HepG2 (cell line): ENCODE measurements around the gene KLF16. TPM values are rescaled to one million over a fixed set of nuclear protein-coding genes. Genes with fewer than 3 reads are reported as not detected.

ENCODE experiments used
- ESRRA ChIP-seq: sonication (generic); formaldehyde crosslinking; IDR thresholded peaks from 2 replicates; pipeline ENCODE4 v1.5.1; 2020; ENCODE audit warnings: mild to moderate bottlenecking, low read depth, missing genetic modification reagents
- GATA4 ChIP-seq: sonication (generic); IDR thresholded peaks from 2 replicates; pipeline ENCODE4 v1.6.1; 2016; ENCODE audit warnings: antibody characterized with exemption, low read depth, borderline replicate concordance
- MTF1 ChIP-seq: sonication (generic); formaldehyde crosslinking; IDR thresholded peaks from 2 replicates; pipeline ENCODE4 v1.5.0; 2020; ENCODE audit warnings: missing genetic modification reagents
- POLR2AphosphoS5 ChIP-seq: IDR thresholded peaks from 2 replicates; pipeline ENCODE4 v1.6.1; 2012; ENCODE audit warnings: low read depth, low read length
- SMAD3 ChIP-seq: sonication (generic); formaldehyde crosslinking; IDR thresholded peaks from 2 replicates; pipeline ENCODE4 v1.4.0; 2020; ENCODE audit warnings: missing genetic modification reagents
- SMYD3 ChIP-seq: sonication (generic); formaldehyde crosslinking; IDR thresholded peaks from 2 replicates; pipeline ENCODE4 v1.8.1; 2023; ENCODE audit warnings: mild to moderate bottlenecking, missing genetic modification reagents
- XRCC5 ChIP-seq: fragments of 200-400 bp; formaldehyde crosslinking; optimal IDR thresholded peaks from 2 replicates; pipeline ENCODE3; 2017; ENCODE audit warnings: mild to moderate bottlenecking, low read length
- ZNF12 ChIP-seq: sonication (generic); formaldehyde crosslinking; IDR thresholded peaks from 2 replicates; pipeline ENCODE4 v1.5.0; 2020; ENCODE audit warnings: missing genetic modification reagents
- ZNF234 ChIP-seq: sonication (generic); formaldehyde crosslinking; conservative IDR thresholded peaks from 2 replicates; pipeline ENCODE4 v1.5.1; 2020; ENCODE audit warnings: mild to moderate bottlenecking, missing genetic modification reagents
- ZNF30 ChIP-seq: sonication (generic); formaldehyde crosslinking; IDR thresholded peaks from 2 replicates; pipeline ENCODE4 v1.5.0; 2020; ENCODE audit warnings: mild to moderate bottlenecking, missing genetic modification reagents
- ZNF564 ChIP-seq: sonication (generic); formaldehyde crosslinking; IDR thresholded peaks from 2 replicates; pipeline ENCODE4 v1.8.1; 2023; ENCODE audit warnings: mild to moderate bottlenecking, missing genetic modification reagents
- ZSCAN25 ChIP-seq: sonication (generic); formaldehyde crosslinking; IDR thresholded peaks from 2 replicates; pipeline ENCODE4 v1.8.0; 2022; ENCODE audit warnings: mild to moderate bottlenecking, missing genetic modification reagents
- polyA plus RNA-seq, 8 experiments: library from polyadenylated mRNA; depleted of rRNA in 3 of 8; stranded (reverse) in 7 of 8; unstranded in 1 of 8; fragments of >200 nt; fragmentation: Illumina TruSeq in 4 of 8; extraction: Trizol in 4 of 8; gene quantifications; 2 replicates each; pipeline versions ENCODE4 v1.2.1 to v1.2.3, GENCODE V29; 2011 to 2016; ENCODE audit warnings: low read depth in 4 of 8, missing spikeins in 1 of 8, mixed read lengths in 1 of 8; ENCODE audit not compliant: insufficient read depth in 1 of 8
- total RNA-seq, 5 experiments: library from RNA; depleted of rRNA; stranded (reverse); fragments of >200 nt; fragmentation: Illumina TruSeq; extraction: Trizol; gene quantifications; 2 replicates each; pipeline ENCODE4 v1.2.3, GENCODE V29; 2016; ENCODE audit warnings: low read depth in 1 of 5
- TF ChIP-seq, protein P1 (sequence below): sonication (generic); formaldehyde crosslinking; IDR thresholded peaks from 2 replicates; pipeline ENCODE4 v1.5.0; 2020; ENCODE audit warnings: mild to moderate bottlenecking, low read depth, missing genetic modification reagents, borderline replicate concordance
- TF ChIP-seq, protein P2 (sequence below): sonication (generic); formaldehyde crosslinking; IDR thresholded peaks from 2 replicates; pipeline ENCODE4 v1.5.0; 2020; ENCODE audit warnings: missing genetic modification reagents
- TF ChIP-seq, protein P3 (sequence below): sonication (generic); formaldehyde crosslinking; IDR thresholded peaks from 2 replicates; pipeline ENCODE4 v1.5.0; 2020; ENCODE audit warnings: mild to moderate bottlenecking, missing genetic modification reagents, borderline replicate concordance
- TF ChIP-seq, protein P4 (sequence below): sonication (generic); formaldehyde crosslinking; IDR thresholded peaks from 2 replicates; pipeline ENCODE4 v1.4.0; 2020; ENCODE audit warnings: mild to moderate bottlenecking, missing genetic modification reagents
- TF ChIP-seq, protein P5 (sequence below): sonication (generic); formaldehyde crosslinking; IDR thresholded peaks from 2 replicates; pipeline ENCODE4 v1.4.0; 2020; ENCODE audit warnings: low read depth, mild to moderate bottlenecking, missing genetic modification reagents
- TF ChIP-seq, protein P6 (sequence below): IDR thresholded peaks from 2 replicates; pipeline ENCODE4 v1.4.0; 2020; ENCODE audit warnings: mild to moderate bottlenecking, missing genetic modification reagents
- TF ChIP-seq, protein P7 (sequence below): IDR thresholded peaks from 2 replicates; pipeline ENCODE4 v1.6.1; 2016; ENCODE audit warnings: control low read depth

Gene KLF16
- total and polyA plus RNA-seq, 2 of the 13 experiments (the other 11 are each of a cell fraction or from before 2014, with no cell fraction given), result 3.5 to 6.7 TPM

DNA sequence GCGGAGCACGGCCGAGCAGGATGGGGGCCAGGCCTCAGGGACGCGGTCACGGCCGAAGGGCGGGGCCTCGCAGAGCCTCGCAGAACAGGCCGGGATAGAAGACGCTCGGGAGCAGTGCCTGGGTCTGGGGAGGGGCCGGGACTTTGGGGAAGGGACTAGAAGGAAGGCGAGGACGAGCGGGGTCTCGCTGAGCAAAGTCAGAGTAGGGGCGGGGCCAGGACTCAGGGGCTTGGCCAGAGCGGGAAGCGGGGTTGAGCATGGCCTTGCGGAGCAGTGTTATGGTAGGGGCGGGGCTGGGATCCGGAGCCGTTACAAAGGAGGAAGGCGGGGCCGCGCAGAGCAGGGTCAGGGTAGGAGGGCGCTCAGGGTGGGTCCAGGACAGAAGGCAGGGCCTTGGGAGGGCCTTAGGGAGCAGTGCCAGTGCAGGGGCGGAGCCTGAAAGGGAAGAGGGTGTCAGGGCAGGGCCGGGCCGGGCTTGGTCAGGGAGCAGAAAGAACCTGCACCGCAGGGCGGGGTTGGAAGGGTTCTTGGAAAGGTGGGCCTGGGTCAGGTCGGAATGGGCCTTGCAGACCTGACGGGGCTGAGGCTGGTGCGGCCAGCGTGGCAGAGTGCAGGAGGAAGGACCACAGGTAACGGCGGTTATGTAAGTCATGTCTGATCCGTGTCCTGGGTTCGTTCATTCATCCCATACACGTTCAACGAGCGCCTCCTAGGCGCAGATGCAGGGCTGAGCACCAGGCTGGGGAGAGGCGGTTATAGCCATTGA is 50.8 kb downstream of the KLF16 start (continued):
- TF ChIP-seq POLR2AphosphoS5 (peak; percentile 68), ZNF30 (CRISPR knock-in tag) (no peak), GATA4 (peak; percentile 15; the same call in 1 of the 2 replicates), ZNF234 (CRISPR knock-in tag) (0 out of 2 replicates have a peak, but pooled peaks have one; percentile 27), ZSCAN25 (CRISPR knock-in tag) (peak; percentile 94), XRCC5 (peak; percentile 8), ZNF12 (CRISPR knock-in tag) (no peak; the same call in 1 of the 2 replicates), SMAD3 (0 out of 2 replicates have a peak, but pooled peaks have one; percentile 10), ESRRA (peak; percentile 17), MTF1 (CRISPR knock-in tag) (no peak), SMYD3 (no peak), ZNF564 (CRISPR knock-in tag) (no peak)
- TF ChIP-seq, protein P1, sequence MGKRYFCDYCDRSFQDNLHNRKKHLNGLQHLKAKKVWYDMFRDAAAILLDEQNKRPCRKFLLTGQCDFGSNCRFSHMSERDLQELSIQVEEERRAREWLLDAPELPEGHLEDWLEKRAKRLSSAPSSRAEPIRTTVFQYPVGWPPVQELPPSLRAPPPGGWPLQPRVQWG (CRISPR knock-in tag), result no peak
- TF ChIP-seq, protein P2, sequence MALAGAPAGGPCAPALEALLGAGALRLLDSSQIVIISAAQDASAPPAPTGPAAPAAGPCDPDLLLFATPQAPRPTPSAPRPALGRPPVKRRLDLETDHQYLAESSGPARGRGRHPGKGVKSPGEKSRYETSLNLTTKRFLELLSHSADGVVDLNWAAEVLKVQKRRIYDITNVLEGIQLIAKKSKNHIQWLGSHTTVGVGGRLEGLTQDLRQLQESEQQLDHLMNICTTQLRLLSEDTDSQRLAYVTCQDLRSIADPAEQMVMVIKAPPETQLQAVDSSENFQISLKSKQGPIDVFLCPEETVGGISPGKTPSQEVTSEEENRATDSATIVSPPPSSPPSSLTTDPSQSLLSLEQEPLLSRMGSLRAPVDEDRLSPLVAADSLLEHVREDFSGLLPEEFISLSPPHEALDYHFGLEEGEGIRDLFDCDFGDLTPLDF, result no peak; the same call in 1 of the 2 replicates
- TF ChIP-seq, protein P3, sequence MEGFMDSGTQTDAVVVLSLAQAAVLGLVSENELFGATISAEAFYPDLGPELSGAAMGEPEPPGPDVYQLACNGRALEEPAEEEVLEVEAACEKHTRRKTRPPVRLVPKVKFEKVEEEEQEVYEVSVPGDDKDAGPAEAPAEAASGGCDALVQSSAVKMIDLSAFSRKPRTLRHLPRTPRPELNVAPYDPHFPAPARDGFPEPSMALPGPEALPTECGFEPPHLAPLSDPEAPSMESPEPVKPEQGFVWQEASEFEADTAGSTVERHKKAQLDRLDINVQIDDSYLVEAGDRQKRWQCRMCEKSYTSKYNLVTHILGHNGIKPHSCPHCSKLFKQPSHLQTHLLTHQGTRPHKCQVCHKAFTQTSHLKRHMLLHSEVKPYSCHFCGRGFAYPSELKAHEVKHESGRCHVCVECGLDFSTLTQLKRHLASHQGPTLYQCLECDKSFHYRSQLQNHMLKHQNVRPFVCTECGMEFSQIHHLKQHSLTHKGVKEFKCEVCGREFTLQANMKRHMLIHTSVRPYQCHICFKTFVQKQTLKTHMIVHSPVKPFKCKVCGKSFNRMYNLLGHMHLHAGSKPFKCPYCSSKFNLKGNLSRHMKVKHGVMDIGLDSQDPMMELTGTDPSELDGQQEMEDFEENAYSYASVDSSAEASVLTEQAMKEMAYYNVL (CRISPR knock-in tag), result peak; percentile 37; the same call in 1 of the 2 replicates
- TF ChIP-seq, protein P4, sequence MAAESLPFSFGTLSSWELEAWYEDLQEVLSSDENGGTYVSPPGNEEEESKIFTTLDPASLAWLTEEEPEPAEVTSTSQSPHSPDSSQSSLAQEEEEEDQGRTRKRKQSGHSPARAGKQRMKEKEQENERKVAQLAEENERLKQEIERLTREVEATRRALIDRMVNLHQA (CRISPR knock-in tag), result no peak
- TF ChIP-seq, protein P5, sequence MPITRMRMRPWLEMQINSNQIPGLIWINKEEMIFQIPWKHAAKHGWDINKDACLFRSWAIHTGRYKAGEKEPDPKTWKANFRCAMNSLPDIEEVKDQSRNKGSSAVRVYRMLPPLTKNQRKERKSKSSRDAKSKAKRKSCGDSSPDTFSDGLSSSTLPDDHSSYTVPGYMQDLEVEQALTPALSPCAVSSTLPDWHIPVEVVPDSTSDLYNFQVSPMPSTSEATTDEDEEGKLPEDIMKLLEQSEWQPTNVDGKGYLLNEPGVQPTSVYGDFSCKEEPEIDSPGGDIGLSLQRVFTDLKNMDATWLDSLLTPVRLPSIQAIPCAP, result no peak
- TF ChIP-seq, protein P6, sequence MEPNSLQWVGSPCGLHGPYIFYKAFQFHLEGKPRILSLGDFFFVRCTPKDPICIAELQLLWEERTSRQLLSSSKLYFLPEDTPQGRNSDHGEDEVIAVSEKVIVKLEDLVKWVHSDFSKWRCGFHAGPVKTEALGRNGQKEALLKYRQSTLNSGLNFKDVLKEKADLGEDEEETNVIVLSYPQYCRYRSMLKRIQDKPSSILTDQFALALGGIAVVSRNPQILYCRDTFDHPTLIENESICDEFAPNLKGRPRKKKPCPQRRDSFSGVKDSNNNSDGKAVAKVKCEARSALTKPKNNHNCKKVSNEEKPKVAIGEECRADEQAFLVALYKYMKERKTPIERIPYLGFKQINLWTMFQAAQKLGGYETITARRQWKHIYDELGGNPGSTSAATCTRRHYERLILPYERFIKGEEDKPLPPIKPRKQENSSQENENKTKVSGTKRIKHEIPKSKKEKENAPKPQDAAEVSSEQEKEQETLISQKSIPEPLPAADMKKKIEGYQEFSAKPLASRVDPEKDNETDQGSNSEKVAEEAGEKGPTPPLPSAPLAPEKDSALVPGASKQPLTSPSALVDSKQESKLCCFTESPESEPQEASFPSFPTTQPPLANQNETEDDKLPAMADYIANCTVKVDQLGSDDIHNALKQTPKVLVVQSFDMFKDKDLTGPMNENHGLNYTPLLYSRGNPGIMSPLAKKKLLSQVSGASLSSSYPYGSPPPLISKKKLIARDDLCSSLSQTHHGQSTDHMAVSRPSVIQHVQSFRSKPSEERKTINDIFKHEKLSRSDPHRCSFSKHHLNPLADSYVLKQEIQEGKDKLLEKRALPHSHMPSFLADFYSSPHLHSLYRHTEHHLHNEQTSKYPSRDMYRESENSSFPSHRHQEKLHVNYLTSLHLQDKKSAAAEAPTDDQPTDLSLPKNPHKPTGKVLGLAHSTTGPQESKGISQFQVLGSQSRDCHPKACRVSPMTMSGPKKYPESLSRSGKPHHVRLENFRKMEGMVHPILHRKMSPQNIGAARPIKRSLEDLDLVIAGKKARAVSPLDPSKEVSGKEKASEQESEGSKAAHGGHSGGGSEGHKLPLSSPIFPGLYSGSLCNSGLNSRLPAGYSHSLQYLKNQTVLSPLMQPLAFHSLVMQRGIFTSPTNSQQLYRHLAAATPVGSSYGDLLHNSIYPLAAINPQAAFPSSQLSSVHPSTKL (CRISPR knock-in tag), result peak; percentile 37; the same call in 1 of the 2 replicates
- TF ChIP-seq, protein P7, sequence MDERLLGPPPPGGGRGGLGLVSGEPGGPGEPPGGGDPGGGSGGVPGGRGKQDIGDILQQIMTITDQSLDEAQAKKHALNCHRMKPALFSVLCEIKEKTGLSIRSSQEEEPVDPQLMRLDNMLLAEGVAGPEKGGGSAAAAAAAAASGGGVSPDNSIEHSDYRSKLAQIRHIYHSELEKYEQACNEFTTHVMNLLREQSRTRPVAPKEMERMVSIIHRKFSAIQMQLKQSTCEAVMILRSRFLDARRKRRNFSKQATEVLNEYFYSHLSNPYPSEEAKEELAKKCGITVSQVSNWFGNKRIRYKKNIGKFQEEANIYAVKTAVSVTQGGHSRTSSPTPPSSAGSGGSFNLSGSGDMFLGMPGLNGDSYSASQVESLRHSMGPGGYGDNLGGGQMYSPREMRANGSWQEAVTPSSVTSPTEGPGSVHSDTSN (CRISPR knock-in tag), result no peak
